Aorta (tissue), 5 donors: Measurements from ENCODE around the gene ST7. TPM values are rescaled to one million over a fixed set of nuclear protein-coding genes. Genes with fewer than 3 reads are reported as not detected.

Source experiments
- ATAC-seq: fragments of 200-7000 bp; cut with Tn5 transposase; one replicate; pipeline ENCODE4 v1.9.1; 2022; ENCODE audit warnings: moderate library complexity; ENCODE audit not compliant: low FRiP score
- DNase-seq, 2 donors: peaks; one replicate each; pipeline ENCODE4 v3.0.0-alpha.2; 2020
- H3K27ac ChIP-seq, 2 donors: one replicate each; pipeline ENCODE4 v1.5.1; 2013; ENCODE audit warnings: low read length in 2 of 2, mild to moderate bottlenecking in 2 of 2, moderate library complexity in 2 of 2, control low read depth in 1 of 2, inconsistent platforms in 1 of 2, low read depth in 1 of 2
- H3K27me3 ChIP-seq, 2 donors: one replicate each; pipeline ENCODE4 v1.6.1; 2013; ENCODE audit warnings: control low read depth in 1 of 2, low read length in 1 of 2, mild to moderate bottlenecking in 1 of 2, moderate library complexity in 1 of 2; ENCODE audit not compliant: insufficient read depth in 2 of 2, control insufficient read depth in 1 of 2
- H3K36me3 ChIP-seq, 2 donors: one replicate each; pipeline ENCODE4 v1.6.1; 2013; ENCODE audit warnings: control low read depth in 1 of 2, low read length in 1 of 2, mild to moderate bottlenecking in 1 of 2; ENCODE audit not compliant: insufficient read depth in 2 of 2, control insufficient read depth in 1 of 2
- H3K4me1 ChIP-seq, 2 donors: one replicate each; pipeline ENCODE4 v1.6.1; 2013; ENCODE audit warnings: low read length in 2 of 2, control low read depth in 1 of 2, mild to moderate bottlenecking in 1 of 2, moderate library complexity in 1 of 2; ENCODE audit not compliant: insufficient read depth in 2 of 2, control insufficient read depth in 1 of 2
- H3K4me3 ChIP-seq, 2 donors: one replicate each; pipeline ENCODE4 v1.5.1; 2013; ENCODE audit warnings: low read length in 2 of 2, control low read depth in 1 of 2, mild to moderate bottlenecking in 1 of 2
- H3K9me3 ChIP-seq: one replicate; pipeline ENCODE4 v1.6.1; 2013; ENCODE audit warnings: mild to moderate bottlenecking, low read length; ENCODE audit not compliant: control insufficient read depth
- WGBS, 2 donors: extraction: QIAGEN DNeasy Blood & Tissue Kit; methylation state at CpG; one replicate each; pipeline ENCODE4 v1.1.7; 2013; 5-methylcytosine and 5-hydroxymethylcytosine counted together
- intact Hi-C, 2 donors: fragments of 100-400 bp; cut with DNase I; formaldehyde crosslinking; loops; one replicate each; pipeline versions ENCODE4 v1.14.2 to v1.15.0; 2022
- polyA plus RNA-seq, 2 donors: library from polyadenylated mRNA; stranded (reverse); fragments of 200-250 nt; gene quantifications; one replicate each; pipeline ENCODE4 v1.2.3, GENCODE V29; 2013
- total RNA-seq, 2 donors: library from RNA; stranded (reverse); fragmentation: NEBNext Ultra II Directional; extraction: Animal tissue kit (Norgen Biotek cat#: 25700); gene quantifications; one replicate each; pipeline ENCODE4 v1.2.1, GENCODE V29; 2021
- donor health status: healthy with polysubstance abuse.
- donor health status: Bipolar disorder and iron deficiency.
- donor health status: DM: no; HTN: no; CAD: no.
- donor health status: DM: no; HTN: no; CAD: no.
- donor health status: DM: yes; HTN: yes; CAD: no.

The ST7 gene
- total and polyA plus RNA-seq, 4 donors, result 24.2 to 35.3 (median 31.9) TPM

GRCh38 chr7:117076426-117076943, 123.2 kb downstream of the ST7 start:
- H3K4me3 ChIP-seq, result no peak overlapping the region
- no peaks in the 10 kb centered on the region for H3K36me3 ChIP-seq
- DNase-seq (no peak), ATAC-seq (no peak)
- intact Hi-C loops, result no loop called here
- WGBS, 2 donors, result 77 to 79% methylated on average over 7 of the region's 7 CpGs
- H3K9me3 ChIP-seq, result no peaks in the 10 kb centered on the region
- no peaks in the 10 kb centered on the region for H3K27me3 ChIP-seq
- no peaks in the 10 kb centered on the region for H3K4me1 ChIP-seq
- H3K27ac ChIP-seq, result no peak overlapping the region

GRCh38 chr7:117077658-117078057, 124.4 kb downstream of the ST7 start:
- ATAC-seq (no peak), DNase-seq (no peak)
- intact Hi-C loops, result no loop called here
- no peaks in the 10 kb centered on the region for H3K27me3 ChIP-seq
- peaks cover 0 to 2% of the 10 kb centered on the region in 2 donors for H3K4me1 ChIP-seq
- H3K27ac ChIP-seq, result no peak overlapping the region
- H3K9me3 ChIP-seq, result no peaks in the 10 kb centered on the region
- H3K4me3 ChIP-seq, result no peak overlapping the region
- no peaks in the 10 kb centered on the region for H3K36me3 ChIP-seq

GRCh38 chr7:117082647-117083046, 129.3 kb downstream of the ST7 start:
- DNase-seq, result no peak
- intact Hi-C loops, result no loop called here
- no peak overlapping the region for H3K4me3 ChIP-seq
- 66 to 72% methylated on average over 2 of the region's 2 CpGs for WGBS, 2 donors
- no peaks in the 10 kb centered on the region for H3K36me3 ChIP-seq
- H3K27ac ChIP-seq, result no peak overlapping the region
- H3K27me3 ChIP-seq, result no peaks in the 10 kb centered on the region
- H3K4me1 ChIP-seq, result peaks cover 2 to 5% of the 10 kb centered on the region in 2 donors
- ATAC-seq, result no peak
- no peaks in the 10 kb centered on the region for H3K9me3 ChIP-seq

GRCh38 chr7:117083648-117084047, 130.3 kb downstream of the ST7 start:
- intact Hi-C loops, result no loop called here
- whole genome bisulfite sequencing, 2 donors, result 82 to 83% methylated on average over 2 of the region's 2 CpGs

GRCh38 chr7:117084286-117084685, 131.0 kb downstream of the ST7 start:
- intact Hi-C loops, result no loop called here
- WGBS, 2 donors, result 98 to 100% methylated on average over 1 of the region's 1 CpG
- no peaks in the 10 kb centered on the region for H3K9me3 ChIP-seq

More at GRCh38 chr7:117083648-117084047, 130.3 kb downstream of the ST7 start:
- no peaks in the 10 kb centered on the region for H3K36me3 ChIP-seq
- no peaks in the 10 kb centered on the region for H3K9me3 ChIP-seq
- no peaks in the 10 kb centered on the region for H3K27me3 ChIP-seq
- DNase-seq (no peak), ATAC-seq (no peak)
- no peak overlapping the region for H3K4me3 ChIP-seq
- H3K4me1 ChIP-seq, result peaks cover 2 to 6% of the 10 kb centered on the region in 2 donors
- no peak overlapping the region for H3K27ac ChIP-seq

GRCh38 chr7:117085275-117085674, 132.0 kb downstream of the ST7 start:
- intact Hi-C loops, result no loop called here
- WGBS, 2 donors, result 94 to 95% methylated on average over 3 of the region's 3 CpGs

More at GRCh38 chr7:117084286-117084685, 131.0 kb downstream of the ST7 start:
- peaks cover 2 to 8% of the 10 kb centered on the region in 2 donors for H3K4me1 ChIP-seq
- ATAC-seq (no peak), DNase-seq (no peak)
- no peaks in the 10 kb centered on the region for H3K27me3 ChIP-seq
- H3K4me3 ChIP-seq, result no peak overlapping the region
- H3K27ac ChIP-seq, result no peak overlapping the region
- H3K36me3 ChIP-seq, result no peaks in the 10 kb centered on the region

GRCh38 chr7:117085769-117086463, 132.6 kb downstream of the ST7 start:
- intact Hi-C loops, result no loop called here
- Histone ChIP-seq H3K27me3 (no peaks in the 10 kb centered on the region), H3K36me3 (no peaks in the 10 kb centered on the region), H3K27ac (no peak overlapping the region), H3K9me3 (no peaks in the 10 kb centered on the region), H3K4me1 (peaks cover 5 to 8% of the 10 kb centered on the region in 2 donors), H3K4me3 (no peak overlapping the region)
- WGBS, 2 donors, result 91 to 93% methylated on average over 3 of the region's 3 CpGs
- ATAC-seq (no peak), DNase-seq (no peak)

More at GRCh38 chr7:117085275-117085674, 132.0 kb downstream of the ST7 start:
- no peak overlapping the region for H3K4me3 ChIP-seq
- H3K4me1 ChIP-seq, result peaks cover 2 to 8% of the 10 kb centered on the region in 2 donors
- ATAC-seq, result no peak
- DNase-seq, result no peak
- H3K36me3 ChIP-seq, result no peaks in the 10 kb centered on the region
- no peak overlapping the region for H3K27ac ChIP-seq
- no peaks in the 10 kb centered on the region for H3K27me3 ChIP-seq
- no peaks in the 10 kb centered on the region for H3K9me3 ChIP-seq

- ATAC-seq, result no peak
These were observed 133.5 kb downstream of the ST7 start for GRCh38 chr7:117086788-117087187.

More at GRCh38 chr7:117086788-117087187, 133.5 kb downstream of the ST7 start:
- 70 to 79% methylated on average over 3 of the region's 3 CpGs for WGBS, 2 donors
- intact Hi-C loops, result no loop called here
- Histone ChIP-seq H3K4me3 (no peak overlapping the region), H3K27me3 (no peaks in the 10 kb centered on the region), H3K27ac (no peak overlapping the region), H3K36me3 (no peaks in the 10 kb centered on the region), H3K4me1 (peaks cover 4 to 8% of the 10 kb centered on the region in 2 donors), H3K9me3 (no peaks in the 10 kb centered on the region)
- DNase-seq, result no peak
